Measurements from ENCODE around the gene C3AR1. TPM values are rescaled to one million over a fixed set of nuclear protein-coding genes. Genes with fewer than 3 reads are reported as not detected.

Gene C3AR1
- total and polyA plus RNA-seq, 2 donors (not counting 3 experiments of a cell fraction or from before 2014, with no cell fraction given): 0.22 to 0.70 TPM

GRCh38 chr12:8077207-8077606, 11.0 kb upstream of the C3AR1 start:
- POLR2A ChIA-PET: no interaction called here
- peak; percentile 74 for DNase-seq (ENCODE audit: low read depth, low spot score)

GRCh38 chr12:8076366-8076765, 10.2 kb upstream of the C3AR1 start:
- CTCF ChIA-PET: interaction anchor here (0.8 to 8.9 kb wide), 10 partner anchors 10 to 244 kb away, joined by 3 to 254 read pairs (median 12); partner anchors contain the start of gene C3AR1
- H4K20me1 ChIP-seq (replicated peaks; ENCODE audit: control insufficient read depth, extremely low read depth, insufficient read depth, low read length): no peaks in the 10 kb centered on the region
- no peak overlapping the region for H3K4me3 ChIP-seq (replicated peaks in 1 of 3; ENCODE audit: insufficient read depth in 1 of 3, low read depth in 1 of 3, low read length in 3 of 3)
- no peaks in the 10 kb centered on the region for H3K79me2 ChIP-seq (ENCODE audit: control insufficient read depth, insufficient read depth, low read length)
- no peak overlapping the region for H2AFZ ChIP-seq (ENCODE audit: low read depth, low read length)
- H3K9ac ChIP-seq (replicated peaks; ENCODE audit: extremely low read depth, insufficient read depth, low read length): no peak overlapping the region
- dilution Hi-C loops (cut with MboI; ENCODE audit: extremely low pct_ligation_motif_present, low sequenced_read_pairs): no loop called here
- TF ChIP-seq POLR2A (IDR thresholded peaks at IDR 0.05; ENCODE audit: low read depth, low read length) (no peak), FOS (IDR thresholded peaks at IDR 0.05; ENCODE audit: borderline replicate concordance, insufficient read depth, low read length) (no peak), MAX (IDR thresholded peaks at IDR 0.05; ENCODE audit: insufficient read depth, insufficient read length) (no peak), GATA2 (IDR thresholded peaks at IDR 0.05; ENCODE audit: insufficient read depth, insufficient read length, low read depth, low read length) (no peak), EZH2 (IDR thresholded peaks at IDR 0.05; ENCODE audit: borderline replicate concordance, low read depth, low read length, severe bottlenecking) (no peak), MYC (IDR thresholded peaks at IDR 0.05; ENCODE audit: low read depth, low read length) (no peak)
- FAIRE-seq: no peak
- H3K27ac ChIP-seq (ENCODE audit: insufficient read depth, low read depth, low read length): no peak overlapping the region
- peaks cover 13% of the 10 kb centered on the region for H3K4me1 ChIP-seq (ENCODE audit: control insufficient read depth, extremely low read depth, insufficient read depth, low read length)
- POLR2A ChIA-PET: no interaction called here
- no peaks in the 10 kb centered on the region for H3K27me3 ChIP-seq (ENCODE audit: control insufficient read depth in 2 of 2, insufficient read depth in 2 of 2, low read length in 2 of 2)
- no peaks in the 10 kb centered on the region for H3K9me1 ChIP-seq (replicated peaks; ENCODE audit: control insufficient read depth, extremely low read depth, insufficient read depth, low read length)
- no peaks in the 10 kb centered on the region for H3K9me3 ChIP-seq (replicated peaks; ENCODE audit: control insufficient read depth, insufficient read depth, low read length)
- no peak overlapping the region for H3K4me2 ChIP-seq (ENCODE audit: insufficient read depth, low read length)
- H3K36me3 ChIP-seq (ENCODE audit: control insufficient read depth in 2 of 2, extremely low read depth in 1 of 2, insufficient read depth in 2 of 2, low read length in 2 of 2): no peaks in the 10 kb centered on the region
- BruUV-seq (replicated peaks): no TSS peak
- DNase-seq (ENCODE audit: low read depth, low spot score): no peak
- intact Hi-C loops (cut with micrococcal nuclease): no loop called here

More at GRCh38 chr12:8077207-8077606, 11.0 kb upstream of the C3AR1 start:
- H4K20me1 ChIP-seq (replicated peaks; ENCODE audit: control insufficient read depth, extremely low read depth, insufficient read depth, low read length): no peaks in the 10 kb centered on the region
- H3K4me1 ChIP-seq (ENCODE audit: control insufficient read depth, extremely low read depth, insufficient read depth, low read length): peaks cover 14% of the 10 kb centered on the region
- H3K4me2 ChIP-seq (ENCODE audit: insufficient read depth, low read length): peak overlapping the region; percentile 40
- H3K36me3 ChIP-seq (ENCODE audit: control insufficient read depth in 2 of 2, extremely low read depth in 1 of 2, insufficient read depth in 2 of 2, low read length in 2 of 2): no peaks in the 10 kb centered on the region
- peak; percentile 66 for TF ChIP-seq JUN (IDR thresholded peaks at IDR 0.05; ENCODE audit: borderline replicate concordance, insufficient read depth, insufficient read length, low read depth)
- TF ChIP-seq POLR2A (IDR thresholded peaks at IDR 0.05; ENCODE audit: low read depth, low read length): no peak
- TF ChIP-seq MYC (IDR thresholded peaks at IDR 0.05; ENCODE audit: low read depth, low read length): no peak
- peak; percentile 90 for TF ChIP-seq FOS (IDR thresholded peaks at IDR 0.05; ENCODE audit: borderline replicate concordance, insufficient read depth, low read length)
- peak; percentile 59 for FAIRE-seq
- intact Hi-C loops (cut with micrococcal nuclease) (no loop called here), dilution Hi-C loops (cut with MboI; ENCODE audit: extremely low pct_ligation_motif_present, low sequenced_read_pairs) (no loop called here)
- no peak overlapping the region for H2AFZ ChIP-seq (ENCODE audit: low read depth, low read length)
- BruUV-seq (replicated peaks): no TSS peak
- H3K4me3 ChIP-seq (replicated peaks in 1 of 3; ENCODE audit: insufficient read depth in 1 of 3, low read depth in 1 of 3, low read length in 3 of 3): no peak overlapping the region
- H3K79me2 ChIP-seq (ENCODE audit: control insufficient read depth, insufficient read depth, low read length): peaks cover 4% of the 10 kb centered on the region
- H3K27ac ChIP-seq (ENCODE audit: insufficient read depth, low read depth, low read length): no peak overlapping the region
- CTCF ChIA-PET: interaction anchor here (0.8 to 8.9 kb wide), 15 partner anchors 11 to 245 kb away, joined by 3 to 254 read pairs (median 11); partner anchors contain the start of genes C3AR1 and ZNF705A
- no peak overlapping the region for H3K9ac ChIP-seq (replicated peaks; ENCODE audit: extremely low read depth, insufficient read depth, low read length)
- H3K9me3 ChIP-seq (replicated peaks; ENCODE audit: control insufficient read depth, insufficient read depth, low read length): no peaks in the 10 kb centered on the region
- no peaks in the 10 kb centered on the region for H3K9me1 ChIP-seq (replicated peaks; ENCODE audit: control insufficient read depth, extremely low read depth, insufficient read depth, low read length)
- H3K27me3 ChIP-seq (ENCODE audit: control insufficient read depth in 2 of 2, insufficient read depth in 2 of 2, low read length in 2 of 2): no peaks in the 10 kb centered on the region

Measured in endothelial cell of umbilical vein (primary cell).